Measurements from ENCODE around the gene ARMH1.

ARMH1 gene

GRCh38 chr1:44672254-44672955 is 2.1 kb upstream of the ARMH1 start:
- DNase-seq, result no peak

GRCh38 chr1:44672961-44673674 is 1.4 kb upstream of the ARMH1 start:
- DNase-seq, result no peak

GRCh38 chr1:44673675-44674112 is 820 bp upstream of the ARMH1 start:
- DNase-seq, result no peak

GRCh38 chr1:44675186-44675585 is 672 bp downstream of the ARMH1 start:
- DNase-seq, result no peak

GRCh38 chr1:44676484-44677200 is 2.1 kb downstream of the ARMH1 start:
- no peak for DNase-seq

- peak; percentile 5 for DNase-seq
Measured at GRCh38 chr1:44677201-44677766, 2.8 kb downstream of the ARMH1 start.

- no peak for DNase-seq
Measured at GRCh38 chr1:44678120-44678519, 3.6 kb downstream of the ARMH1 start.

GRCh38 chr1:44678626-44679025 is 4.1 kb downstream of the ARMH1 start:
- DNase-seq, result no peak

GRCh38 chr1:44679468-44679867 is 5.0 kb downstream of the ARMH1 start:
- DNase-seq, result no peak

GRCh38 chr1:44681905-44682882 is 7.7 kb downstream of the ARMH1 start:
- no peak for DNase-seq

- no peak for DNase-seq
Measured at GRCh38 chr1:44682883-44683265, 8.4 kb downstream of the ARMH1 start.

- no peak for DNase-seq
Measured at GRCh38 chr1:44684525-44684924, 10.0 kb downstream of the ARMH1 start.

- no peak for DNase-seq
Measured at GRCh38 chr1:44685218-44685617, 10.7 kb downstream of the ARMH1 start.

- no peak for DNase-seq
Measured at GRCh38 chr1:44685881-44686280, 11.4 kb downstream of the ARMH1 start.

- DNase-seq, result no peak
Measured at GRCh38 chr1:44688760-44689446, 14.4 kb downstream of the ARMH1 start.

GRCh38 chr1:44689447-44689765 is 14.9 kb downstream of the ARMH1 start:
- no peak for DNase-seq

GRCh38 chr1:44693159-44693558 is 18.6 kb downstream of the ARMH1 start:
- no peak for DNase-seq

- DNase-seq, result no peak
Measured at GRCh38 chr1:44693900-44694299, 19.4 kb downstream of the ARMH1 start.

GRCh38 chr1:44694863-44695478 is 20.5 kb downstream of the ARMH1 start:
- DNase-seq, result no peak

GRCh38 chr1:44695671-44696070 is 21.2 kb downstream of the ARMH1 start:
- no peak for DNase-seq

GRCh38 chr1:44696101-44696500 is 21.6 kb downstream of the ARMH1 start:
- DNase-seq, result no peak

Data from NCI-H446 treated with DMSO at 0.1 percent for 48 hours (cell line).